Measurements from ENCODE around the gene SGTA.

The SGTA gene

DNA sequence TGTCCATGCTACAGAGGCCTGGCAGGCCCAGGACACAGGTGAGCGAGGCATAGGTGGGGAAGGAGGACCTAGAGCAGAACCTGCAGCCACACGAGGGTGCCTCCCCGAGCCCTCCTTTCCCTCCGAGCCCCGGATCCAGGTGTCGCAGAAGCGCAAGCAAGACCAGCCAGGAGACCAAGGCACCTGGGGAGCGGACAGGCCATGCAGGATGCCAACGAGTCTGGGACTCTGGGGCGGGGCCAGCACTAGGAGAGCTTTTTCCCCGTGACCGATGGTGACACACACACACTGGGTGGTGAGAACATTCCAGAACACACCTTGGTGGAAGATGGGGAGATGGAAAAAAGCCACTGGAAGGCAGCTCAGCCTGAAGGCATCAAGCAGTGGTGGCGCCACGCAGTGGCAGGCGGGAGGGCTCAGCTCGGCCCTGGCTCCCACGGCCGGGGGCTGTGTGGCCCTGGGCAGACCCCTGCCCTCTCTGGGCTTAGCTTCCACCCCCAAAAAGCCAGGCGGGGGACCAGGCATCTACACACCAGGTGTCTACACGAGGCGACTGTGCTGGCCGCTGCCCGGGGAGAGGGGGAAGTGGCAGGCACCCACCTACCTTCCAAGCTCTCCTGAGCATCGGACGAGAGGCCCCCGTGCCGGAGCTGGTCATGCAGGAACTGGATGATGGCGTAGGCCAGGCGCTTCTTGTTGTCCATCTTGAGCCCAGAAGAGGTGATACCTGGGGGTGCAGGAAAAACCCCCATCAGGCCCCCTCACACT lies 14.5 kb downstream of the SGTA start:
- DNase-seq: no peak

DNA sequence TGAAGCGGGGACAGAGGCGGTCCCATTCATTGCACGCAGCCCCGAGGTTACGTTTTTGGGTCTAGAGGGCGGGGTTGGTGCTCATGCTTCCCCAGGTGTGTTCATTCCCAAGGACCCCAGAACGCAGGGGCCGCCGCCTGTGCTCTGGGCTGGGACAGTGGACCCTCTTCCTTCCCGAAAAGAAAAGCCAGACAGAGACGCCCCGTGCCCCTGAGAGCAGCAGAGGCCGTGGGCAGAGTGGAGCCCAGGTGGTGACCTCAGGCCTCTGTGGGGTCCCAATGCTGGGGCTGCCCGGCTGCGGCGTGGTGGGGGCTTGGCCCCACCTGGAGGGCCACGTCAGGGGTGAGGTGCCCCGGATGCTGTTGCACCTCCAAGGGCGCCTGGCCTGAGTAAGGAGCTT lies 15.4 kb downstream of the SGTA start:
- DNase-seq: no peak

DNA sequence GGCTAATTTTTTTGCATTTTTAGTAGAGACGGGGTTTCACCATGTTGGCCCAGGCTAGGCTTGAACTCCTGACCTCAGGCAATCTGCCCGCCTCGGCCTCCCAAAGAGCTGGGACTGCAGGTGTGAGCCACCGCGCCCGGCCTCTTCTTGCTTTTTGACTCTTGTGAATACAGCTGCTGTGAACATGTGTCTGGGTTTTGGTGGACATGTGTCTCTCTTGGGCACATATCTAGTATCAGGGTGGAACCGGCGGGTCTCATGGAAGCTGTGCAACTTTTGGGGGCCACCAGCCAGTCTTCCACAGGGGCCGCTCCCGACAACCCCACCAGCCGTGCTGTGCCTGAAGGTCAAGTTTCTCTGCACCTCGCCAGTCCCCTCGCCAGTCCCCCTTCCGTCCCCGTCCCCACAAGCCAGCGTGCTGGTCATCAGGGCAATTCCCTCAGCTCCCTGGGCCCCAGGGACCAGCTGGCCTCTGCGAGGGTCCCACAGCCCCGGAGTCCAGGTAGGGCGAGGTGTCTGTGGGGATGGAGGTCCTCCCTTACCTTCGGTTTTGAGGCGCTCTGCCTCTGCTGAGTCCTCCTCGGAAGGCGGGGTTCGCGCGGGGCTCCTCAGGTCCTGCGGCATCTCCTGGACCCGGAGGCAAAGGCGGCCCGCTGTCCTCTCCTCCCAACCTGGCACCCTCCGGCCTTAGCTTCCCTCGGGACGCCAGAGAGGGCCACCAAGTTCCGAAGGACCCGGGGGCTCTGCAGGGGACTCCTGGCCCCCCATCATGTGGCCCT lies 16.3 kb downstream of the SGTA start:
- no peak for DNase-seq

DNA sequence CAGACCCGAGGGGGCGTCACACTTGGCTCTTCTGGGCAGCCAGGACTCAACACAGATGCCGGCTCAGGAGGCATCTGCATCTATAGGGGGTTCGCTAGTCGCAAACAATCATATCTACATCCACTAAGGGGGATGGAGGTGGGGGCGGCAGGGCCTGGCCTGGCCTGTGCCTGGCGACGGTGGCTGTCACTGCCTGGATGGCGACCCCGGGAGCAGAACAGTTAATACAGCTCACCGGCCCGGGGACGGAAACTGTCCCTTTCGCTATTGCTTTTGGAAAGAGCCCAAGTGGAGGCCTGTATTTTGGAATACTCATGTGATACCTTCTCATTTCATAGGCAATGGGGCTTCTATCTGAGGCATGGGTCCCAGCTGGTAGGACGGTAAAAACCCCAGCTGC lies 17.7 kb downstream of the SGTA start:
- DNase-seq: no peak

DNA sequence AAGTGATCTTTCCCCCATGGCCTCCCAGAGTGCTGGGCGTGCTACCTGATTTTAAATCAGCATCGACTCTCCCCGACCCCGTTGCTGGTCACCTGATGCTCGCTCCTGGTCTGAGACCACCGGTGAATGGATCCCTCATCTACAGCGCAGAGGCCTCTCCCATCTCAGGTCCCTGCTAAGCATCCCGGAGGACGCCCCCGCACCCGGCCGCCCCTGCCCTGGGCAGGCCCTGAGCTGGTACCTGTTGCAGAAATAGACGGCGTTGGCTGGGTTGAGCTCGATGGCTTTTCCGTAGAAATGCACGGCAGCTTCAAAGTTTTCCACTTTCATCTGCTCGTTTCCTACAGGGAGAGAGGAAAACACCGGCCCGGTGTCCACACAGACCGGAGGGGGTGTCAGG lies 18.1 kb downstream of the SGTA start:
- no peak for DNase-seq

DNA sequence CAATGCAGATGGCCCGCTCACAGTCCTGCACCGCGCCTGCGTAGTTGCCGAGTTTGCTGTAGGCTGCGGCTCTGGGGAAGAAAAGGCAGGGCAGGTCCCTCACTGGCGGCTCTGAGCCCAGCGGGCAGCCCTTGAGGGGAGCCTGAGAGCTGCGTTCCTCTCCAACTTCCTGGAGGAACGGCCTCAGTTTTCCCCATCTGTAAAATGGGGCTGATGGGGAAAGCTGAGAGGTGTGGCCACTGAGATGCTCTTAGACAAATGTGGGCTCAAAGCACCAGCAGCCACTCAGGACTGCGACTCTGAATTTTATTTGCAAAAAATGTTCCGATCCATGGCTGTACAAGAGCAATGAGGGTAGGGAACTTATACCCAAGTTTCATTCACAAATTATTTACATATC lies 19.4 kb downstream of the SGTA start:
- no peak for DNase-seq

DNA sequence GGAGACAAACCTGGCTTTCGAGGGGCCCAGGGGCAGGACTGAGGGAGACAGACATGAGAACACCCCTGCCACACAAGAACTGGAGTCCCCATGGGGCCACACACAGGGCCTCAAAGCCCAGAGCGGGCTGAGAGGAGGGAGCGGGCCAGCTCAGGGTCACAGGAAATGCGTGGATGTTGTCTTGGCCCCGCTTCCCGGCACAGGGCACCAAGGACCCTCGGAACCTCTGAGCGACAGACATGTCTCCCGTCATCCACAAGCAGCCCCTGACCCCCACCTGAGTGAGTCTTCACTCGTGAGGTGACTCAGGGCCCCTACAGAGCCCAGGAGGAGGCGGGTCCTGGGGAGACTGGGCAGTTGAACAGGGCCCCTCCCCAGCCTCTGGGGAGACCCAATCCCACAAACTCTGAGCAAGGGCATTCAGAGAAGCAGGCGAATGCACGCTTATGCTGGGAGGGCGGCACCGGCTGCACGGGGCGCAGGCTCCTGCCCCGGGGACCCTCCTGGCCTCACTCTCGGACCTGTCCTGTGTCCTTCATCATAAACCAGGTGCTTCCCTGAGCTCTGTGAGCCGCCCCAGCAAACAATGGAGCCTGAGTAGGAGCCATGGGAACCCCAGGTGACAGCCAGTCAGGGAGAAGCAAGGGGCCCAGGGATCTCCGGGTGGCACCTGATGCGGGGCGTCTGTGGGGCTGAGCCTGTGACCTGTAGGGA lies 20.1 kb downstream of the SGTA start:
- no peak for DNase-seq

DNA sequence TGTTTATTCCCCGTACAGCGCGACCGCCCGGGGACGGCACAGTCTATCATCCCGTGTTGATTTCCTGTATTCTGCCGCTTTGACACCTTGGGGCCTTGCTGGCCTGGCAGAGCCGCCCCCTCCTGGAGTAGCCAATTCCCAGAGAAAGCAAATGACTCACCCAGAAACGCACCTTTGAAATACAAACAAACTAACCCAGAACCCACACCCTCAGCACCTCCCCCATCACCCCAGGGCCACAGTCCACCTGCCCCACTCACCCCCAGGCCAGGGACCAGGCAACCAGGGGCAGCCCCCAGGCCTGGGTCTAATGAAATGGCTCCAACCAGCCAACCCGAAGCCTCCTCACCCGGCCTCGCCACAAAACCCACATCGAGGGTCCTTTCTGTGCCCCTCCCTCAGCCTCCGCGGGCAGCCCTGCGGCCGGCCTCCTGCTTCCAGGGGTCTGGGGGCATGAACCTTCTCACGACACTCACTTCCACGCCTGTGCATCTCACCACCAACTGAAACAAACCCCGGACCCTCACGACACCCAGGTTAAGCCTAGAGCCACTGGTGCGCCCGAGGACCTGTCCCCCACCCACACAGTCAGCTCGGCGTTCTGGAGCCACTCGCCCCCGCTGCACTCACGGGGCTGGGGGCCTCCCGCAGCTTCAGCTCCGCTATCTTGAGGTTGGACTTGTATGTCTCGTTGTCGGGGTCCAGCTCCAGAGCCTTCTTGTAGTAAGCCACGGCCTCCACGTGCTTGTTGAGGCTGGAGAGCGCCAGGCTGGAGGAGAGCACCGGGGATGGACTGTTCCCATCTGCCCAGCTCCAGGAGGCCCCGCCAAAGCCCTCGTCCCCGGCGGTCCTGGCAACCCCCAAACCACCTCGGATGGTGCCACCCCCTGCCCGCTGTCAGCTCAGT lies 20.9 kb downstream of the SGTA start:
- no peak for DNase-seq

DNA sequence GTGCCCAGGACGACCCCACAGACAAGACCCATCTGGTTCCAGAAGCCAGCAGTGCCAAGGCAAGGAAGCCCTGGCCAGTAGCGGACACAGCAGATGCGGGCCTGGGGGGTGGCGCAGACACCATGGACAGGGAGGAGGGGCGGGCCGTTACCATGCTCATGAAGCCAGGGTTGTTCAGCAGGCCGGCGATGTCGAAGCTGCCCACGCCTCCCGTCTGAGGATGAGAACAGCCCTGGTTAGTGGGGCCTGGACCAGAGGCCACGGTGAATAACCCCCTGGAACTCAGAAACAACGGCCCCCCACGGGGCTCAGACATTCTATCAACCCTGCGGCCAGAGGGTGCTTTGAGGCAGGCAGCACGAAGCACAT lies 21.8 kb downstream of the SGTA start:
- no peak for DNase-seq

DNA sequence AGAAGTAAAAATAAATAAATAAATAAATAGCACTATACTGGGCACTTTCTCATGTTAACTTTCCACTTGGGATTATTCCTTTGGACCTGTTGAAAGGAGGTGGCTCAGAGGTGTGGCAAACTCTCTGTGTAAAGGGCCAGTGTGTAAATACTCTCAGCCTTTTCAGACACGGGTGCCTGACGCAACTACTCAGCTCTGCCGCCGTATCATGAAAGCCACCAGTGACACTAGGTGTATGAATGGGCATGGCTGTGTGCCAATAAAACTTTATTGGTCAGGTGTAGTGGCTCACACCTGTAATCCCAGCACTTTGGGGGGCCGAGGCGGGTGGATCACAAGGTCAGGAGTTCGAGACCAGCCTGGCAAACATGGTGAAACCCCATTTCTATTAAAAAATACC lies 23.1 kb downstream of the SGTA start:
- DNase-seq: no peak

DNA sequence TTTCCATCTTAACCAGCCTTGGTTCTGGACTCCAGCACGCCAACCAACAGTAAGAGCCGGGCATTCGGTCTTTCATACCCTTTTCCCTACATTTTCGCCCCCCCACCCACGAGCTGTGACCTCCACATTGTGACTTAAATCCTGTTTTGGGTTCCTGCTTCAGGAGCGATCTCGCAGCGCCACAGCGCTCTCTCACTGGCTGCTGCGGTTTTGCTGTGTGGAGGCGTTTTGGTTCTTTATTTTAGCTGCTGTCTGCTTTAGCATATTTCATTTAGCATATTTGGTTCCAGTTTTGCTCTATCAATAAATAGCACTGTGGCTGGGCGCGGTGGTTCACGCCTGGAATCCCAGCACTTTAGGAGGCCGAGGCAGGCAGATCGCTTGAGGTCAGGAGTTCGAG lies 23.7 kb downstream of the SGTA start:
- DNase-seq: no peak

DNA sequence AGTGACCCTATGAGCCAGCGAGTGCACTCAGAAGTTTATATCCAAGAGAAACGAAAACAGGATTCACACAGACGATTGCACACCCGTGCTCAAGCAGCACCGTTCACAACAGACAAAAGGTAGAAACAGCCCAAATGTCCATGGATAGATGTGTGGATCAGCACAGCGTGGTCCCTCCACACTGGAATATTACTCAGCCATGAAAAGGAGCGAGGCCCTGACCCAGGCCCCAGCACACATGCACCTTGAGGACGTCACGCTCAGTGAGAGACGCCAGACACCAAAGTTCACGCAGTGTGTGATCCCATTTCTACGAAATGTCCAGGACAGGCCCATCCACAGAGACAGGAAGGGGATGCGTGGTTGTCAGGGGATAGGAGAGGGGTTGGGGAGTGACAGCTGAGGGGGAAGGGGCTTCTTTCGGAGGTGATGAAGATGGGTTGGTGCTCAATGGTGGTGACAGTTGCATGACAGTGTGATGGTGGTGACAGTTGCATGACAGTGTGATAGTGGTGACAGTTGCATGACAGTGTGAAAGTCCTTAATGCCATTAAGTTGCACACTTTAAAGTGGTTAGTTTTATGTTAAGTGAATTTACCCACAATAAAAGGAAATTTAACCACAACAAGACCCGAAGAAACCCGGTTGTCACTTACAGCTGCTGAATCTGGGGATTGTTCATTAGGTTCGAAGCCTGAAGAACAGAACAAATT lies 24.3 kb downstream of the SGTA start:
- no peak for DNase-seq

DNA sequence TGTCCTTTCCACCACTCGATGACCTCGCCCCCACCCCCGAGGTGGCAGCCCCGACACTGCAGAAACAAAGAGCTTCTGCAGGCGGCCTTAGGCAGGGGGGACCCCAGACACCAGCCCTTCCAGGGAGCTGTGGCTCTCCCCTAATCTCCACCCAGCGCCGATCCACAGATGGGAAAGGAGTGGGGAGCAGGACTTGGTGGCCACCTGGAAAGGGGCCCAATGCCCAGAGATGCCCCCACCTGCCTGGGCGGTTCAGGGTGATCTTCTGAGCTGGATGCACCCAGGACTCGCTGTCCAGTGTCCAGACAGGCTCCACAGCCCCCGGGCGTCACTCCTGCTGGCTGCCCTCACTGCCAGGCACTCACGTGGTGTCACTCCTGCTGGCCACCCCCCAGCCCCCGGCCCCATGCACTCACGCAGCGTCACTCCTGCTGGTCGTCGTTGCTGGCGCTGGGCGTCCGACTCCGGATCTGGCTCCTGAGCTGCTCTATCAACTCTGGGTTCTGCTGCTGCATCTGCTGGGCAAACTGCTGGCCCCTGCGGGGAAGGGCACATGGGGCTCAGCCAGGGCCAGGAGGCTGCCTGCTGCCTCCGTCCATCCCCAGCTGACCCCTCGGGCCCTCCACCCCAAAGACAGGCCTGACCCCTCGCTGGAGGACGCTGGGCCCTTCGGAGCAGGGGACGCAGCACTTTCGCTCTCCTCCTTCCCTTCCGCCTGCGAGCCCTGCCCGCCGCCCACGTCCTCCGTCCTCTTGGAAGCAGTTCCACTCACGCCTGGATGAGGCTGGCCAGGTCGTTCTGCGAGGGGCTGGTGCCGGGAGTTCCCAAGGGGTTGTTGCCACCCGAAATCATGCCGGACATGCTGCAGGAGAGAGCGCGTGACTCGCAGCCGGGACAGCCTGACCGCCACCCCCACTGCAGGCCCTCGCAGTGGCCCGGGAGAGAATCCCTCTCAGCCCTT lies 25.9 kb downstream of the SGTA start:
- DNase-seq: no peak

DNA sequence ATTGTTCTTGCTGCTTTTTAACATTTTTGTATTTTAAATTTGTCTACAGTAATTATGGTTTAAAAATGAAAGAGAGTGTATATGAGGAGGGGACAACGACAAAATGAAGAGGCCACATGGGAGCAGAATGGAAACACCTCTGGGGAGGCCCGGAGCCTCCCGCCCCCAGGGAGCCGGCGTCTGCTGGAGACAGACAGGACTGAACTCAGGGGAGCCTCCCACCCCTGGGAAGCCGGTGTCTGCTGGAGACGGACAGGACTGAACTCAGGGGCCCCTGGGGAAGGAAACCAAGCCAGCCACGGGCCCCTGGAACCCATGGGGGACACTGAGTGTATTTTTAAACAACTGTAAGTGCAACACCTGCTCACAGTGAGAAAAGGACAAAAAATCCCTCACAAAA lies 26.6 kb downstream of the SGTA start:
- no peak for DNase-seq

DNA sequence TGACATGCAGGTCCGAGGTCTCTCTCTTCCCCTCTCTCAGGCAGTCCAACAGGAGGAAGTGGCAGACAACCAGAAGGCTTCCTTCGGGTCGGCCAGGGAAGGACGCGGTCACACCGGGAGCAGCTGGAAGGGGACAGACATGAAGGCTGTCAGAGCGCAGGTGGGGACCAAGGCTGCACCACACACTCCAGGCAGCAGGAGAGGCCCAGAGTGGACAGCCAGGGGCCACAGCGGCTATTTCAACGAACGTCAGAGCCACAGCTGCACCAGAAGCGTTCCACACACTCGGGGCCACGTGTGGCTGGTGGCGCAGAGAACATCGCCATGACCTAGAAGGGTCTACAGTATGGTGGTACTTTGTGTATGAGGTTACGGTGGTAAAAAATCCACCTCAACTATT lies 27.3 kb downstream of the SGTA start:
- DNase-seq: no peak

DNA sequence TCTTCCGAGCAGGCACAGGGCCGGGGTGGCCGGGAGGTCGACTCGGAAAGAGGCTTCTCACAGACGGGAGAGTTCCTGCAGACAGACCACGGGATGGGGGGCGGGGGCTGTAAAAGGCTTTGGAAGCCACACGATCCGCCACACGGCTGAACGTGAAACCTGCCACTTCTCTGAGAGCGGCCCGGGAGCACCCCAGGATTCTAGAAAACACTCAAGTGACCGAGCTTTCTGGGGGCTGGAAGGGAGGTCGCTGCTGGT lies 27.7 kb downstream of the SGTA start:
- DNase-seq: no peak

DNA sequence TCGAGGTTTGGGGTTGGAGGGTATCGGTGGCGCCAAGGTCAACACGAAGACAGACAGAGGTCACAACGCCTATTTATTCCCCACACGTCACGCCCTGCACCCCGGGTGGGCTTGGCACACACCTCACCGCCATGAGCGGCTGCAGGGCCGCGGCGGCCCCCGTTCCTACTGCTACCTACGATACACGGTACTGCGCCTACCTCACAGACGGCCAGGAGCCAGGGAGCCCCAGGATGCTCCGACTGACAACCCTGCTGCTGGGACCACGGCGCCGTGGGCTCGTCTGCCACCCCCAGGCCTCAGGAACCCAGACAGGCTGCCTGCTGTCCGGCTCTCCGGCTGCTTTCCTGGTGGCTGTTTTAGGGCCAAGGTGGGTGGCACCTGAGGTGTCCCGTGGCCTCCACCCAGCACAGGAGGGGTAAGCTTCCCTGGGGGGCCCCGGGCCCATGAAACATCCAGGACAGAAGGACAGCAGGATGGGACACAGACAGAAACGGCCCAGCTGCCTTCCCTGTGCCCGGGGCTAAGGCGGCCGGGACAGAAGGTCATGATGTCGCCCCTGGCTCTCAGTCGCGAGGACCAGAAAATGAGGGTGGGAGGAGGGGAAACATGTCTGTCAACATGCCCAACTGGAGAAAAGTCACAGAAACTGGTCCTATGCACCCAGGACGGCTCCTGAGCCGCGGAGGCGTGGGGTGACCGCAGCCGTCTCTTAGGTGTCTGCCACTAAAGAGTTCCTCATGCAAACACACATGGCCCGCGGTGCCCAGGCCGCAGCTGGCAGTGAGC lies 28.2 kb downstream of the SGTA start:
- no peak for DNase-seq

DNA sequence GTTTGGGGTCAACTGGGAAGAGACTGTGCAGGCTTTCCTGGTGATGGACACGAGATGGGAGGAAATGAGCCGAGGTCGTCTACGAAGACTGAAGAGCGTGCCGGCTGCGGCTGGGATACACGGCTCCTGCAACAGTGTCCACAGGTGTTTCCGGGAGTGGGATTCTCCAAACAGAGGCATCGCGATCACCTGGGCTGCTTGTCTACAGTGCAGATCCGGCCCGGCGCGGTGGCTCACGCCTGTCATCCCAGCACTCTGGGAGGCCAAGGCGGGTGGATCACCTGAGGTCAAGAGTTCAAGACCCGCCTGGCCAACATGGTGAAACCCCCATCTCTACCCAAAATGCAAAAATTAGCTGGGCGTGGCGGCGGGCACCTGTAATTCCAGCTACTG lies 31.6 kb downstream of the SGTA start:
- no peak for DNase-seq

DNA sequence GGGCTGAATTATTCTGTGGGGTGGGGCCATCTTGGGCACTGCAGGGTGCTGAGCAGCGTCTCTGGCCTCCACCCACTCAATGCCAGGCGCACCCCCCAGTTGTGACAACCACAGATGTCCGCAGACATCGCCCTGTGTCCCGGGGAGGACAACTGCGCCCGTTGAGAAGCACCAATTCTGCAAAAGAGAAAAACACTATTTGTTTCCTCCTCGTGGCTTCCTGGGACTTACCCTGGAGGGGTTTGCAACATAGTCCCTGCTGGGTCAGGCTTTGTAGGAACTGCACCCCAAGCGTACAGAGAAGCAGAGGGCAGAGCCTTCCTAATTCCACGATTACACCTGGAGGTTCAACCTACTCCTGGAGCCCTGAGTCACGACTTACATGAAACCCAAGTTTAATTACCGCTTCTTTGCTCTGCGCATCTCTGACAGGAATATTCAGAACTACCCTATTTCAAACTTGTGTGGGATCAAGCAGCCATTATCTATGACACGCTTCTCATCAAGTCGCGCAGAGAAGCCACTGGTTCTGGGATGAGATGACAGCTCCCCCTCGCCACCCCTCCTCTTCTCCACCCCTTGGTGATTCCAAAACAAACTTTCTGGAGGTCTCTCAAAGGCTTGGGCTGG lies 32.1 kb downstream of the SGTA start:
- no peak for DNase-seq

DNA sequence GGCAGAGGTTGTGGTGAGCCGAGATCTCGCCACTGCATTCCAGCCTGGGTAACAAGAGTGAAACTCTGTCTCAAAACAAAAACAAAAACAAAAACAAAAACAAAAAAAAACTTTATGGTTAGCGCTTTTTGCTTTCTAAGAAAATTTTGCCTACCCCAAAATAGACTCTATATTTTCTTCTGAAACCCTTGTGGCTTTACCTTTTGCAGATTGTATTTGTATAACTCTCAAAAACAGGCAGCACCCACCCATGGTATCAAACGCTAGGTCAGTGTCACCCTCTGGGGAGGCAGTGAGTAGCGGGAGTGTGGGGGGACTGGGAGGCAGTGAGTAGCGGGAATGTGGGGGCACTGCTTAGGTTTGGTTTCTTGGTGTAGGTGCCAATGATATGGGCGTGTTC lies 35.7 kb downstream of the SGTA start:
- no peak for DNase-seq

All from NCI-H1092 (cell line).